ENCODE measurements around the gene TSKS. TPM values are rescaled to one million over a fixed set of nuclear protein-coding genes. Genes with fewer than 3 reads are reported as not detected.
A peak's percentile ranks its signal among the peaks of the same experiment; 100 is the strongest.

Gene TSKS
- total RNA-seq, 1 experiment from 2014 or later = 0.28 TPM

DNA sequence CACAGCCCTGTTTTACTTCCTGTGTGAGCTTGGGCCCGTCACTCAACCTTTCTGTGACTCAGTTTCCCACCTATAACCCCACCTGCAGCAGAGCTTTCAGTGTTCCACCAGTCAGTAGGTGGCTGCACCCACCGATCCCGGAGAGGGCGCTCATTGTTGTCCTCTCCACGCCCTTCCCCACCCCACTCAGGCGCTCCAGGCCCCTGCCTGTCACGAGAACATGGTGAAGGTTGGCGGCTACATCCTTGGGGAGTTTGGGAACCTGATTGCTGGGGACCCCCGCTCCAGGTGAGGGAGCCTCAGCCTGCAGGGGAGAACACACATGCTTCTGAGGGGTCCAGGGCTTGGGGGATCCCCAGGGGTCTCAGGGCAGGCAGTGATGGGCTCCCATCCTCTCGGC, 37.7 kb upstream of the TSKS start:
- peaks cover 5 to 23% of the 10 kb centered on the region in 2 experiments for H3K4me1 Mint-ChIP-seq
- H2BK15ac ChIP-seq (ENCODE audit: low read depth, low read length) = no peak overlapping the region
- TF ChIP-seq, protein P1, sequence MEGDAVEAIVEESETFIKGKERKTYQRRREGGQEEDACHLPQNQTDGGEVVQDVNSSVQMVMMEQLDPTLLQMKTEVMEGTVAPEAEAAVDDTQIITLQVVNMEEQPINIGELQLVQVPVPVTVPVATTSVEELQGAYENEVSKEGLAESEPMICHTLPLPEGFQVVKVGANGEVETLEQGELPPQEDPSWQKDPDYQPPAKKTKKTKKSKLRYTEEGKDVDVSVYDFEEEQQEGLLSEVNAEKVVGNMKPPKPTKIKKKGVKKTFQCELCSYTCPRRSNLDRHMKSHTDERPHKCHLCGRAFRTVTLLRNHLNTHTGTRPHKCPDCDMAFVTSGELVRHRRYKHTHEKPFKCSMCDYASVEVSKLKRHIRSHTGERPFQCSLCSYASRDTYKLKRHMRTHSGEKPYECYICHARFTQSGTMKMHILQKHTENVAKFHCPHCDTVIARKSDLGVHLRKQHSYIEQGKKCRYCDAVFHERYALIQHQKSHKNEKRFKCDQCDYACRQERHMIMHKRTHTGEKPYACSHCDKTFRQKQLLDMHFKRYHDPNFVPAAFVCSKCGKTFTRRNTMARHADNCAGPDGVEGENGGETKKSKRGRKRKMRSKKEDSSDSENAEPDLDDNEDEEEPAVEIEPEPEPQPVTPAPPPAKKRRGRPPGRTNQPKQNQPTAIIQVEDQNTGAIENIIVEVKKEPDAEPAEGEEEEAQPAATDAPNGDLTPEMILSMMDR (conservative IDR thresholded peaks at IDR 0.05) = no peak
- H3T11ph ChIP-seq (ENCODE audit: low read length) = no peak overlapping the region
- H3K23ac ChIP-seq (ENCODE audit: insufficient read length, low read depth, low read length) = no peak overlapping the region
- H3K23me2 ChIP-seq (ENCODE audit: insufficient read length, low read depth, low read length, poor library complexity, severe bottlenecking) = no peaks in the 10 kb centered on the region
- no peaks in the 10 kb centered on the region for H3K79me1 ChIP-seq (ENCODE audit: insufficient read depth, low read depth, low read length, poor library complexity, severe bottlenecking)
- no peak overlapping the region for H2AK5ac ChIP-seq (ENCODE audit: insufficient read length, low read length)
- no peak overlapping the region for H3K4me2 ChIP-seq (ENCODE audit: insufficient read depth, insufficient read length, low read length)
- H4K5ac ChIP-seq (ENCODE audit: insufficient read length, low read depth, low read length) = no peak overlapping the region
- H3K27me3 ChIP-seq (ENCODE audit: insufficient read depth, low read length) = no peaks in the 10 kb centered on the region
- H3K27ac ChIP-seq (ENCODE audit: insufficient read length, low read depth, low read length) = no peak overlapping the region
- no peak overlapping the region for H3K9ac ChIP-seq (ENCODE audit: extremely low read depth, insufficient read length, low read length)
- H3K9me3 Mint-ChIP-seq = no peaks in the 10 kb centered on the region
- H3K18ac ChIP-seq (ENCODE audit: insufficient read length, low read depth, low read length) = no peak overlapping the region
- no peak overlapping the region for H2BK120ac ChIP-seq (ENCODE audit: low read depth, low read length, poor library complexity, severe bottlenecking)
- peak overlapping the region in 1 of 3 experiments; percentile 27; a peak in 1 of 7 replicates for H3K27ac Mint-ChIP-seq
- H3K4me1 ChIP-seq (ENCODE audit: insufficient read depth, low read length) = no peaks in the 10 kb centered on the region
- H4K91ac ChIP-seq (ENCODE audit: insufficient read length, low read depth, low read length) = no peak overlapping the region
- H2BK5ac ChIP-seq (ENCODE audit: insufficient read length, low read length) = no peak overlapping the region
- no CpG with 5 or more reads among the region's 10 CpGs for WGBS (ENCODE audit: extremely low coverage, insufficient read length, low lambda C conversion rate)
- peaks cover 2% of the 10 kb centered on the region for H4K20me1 ChIP-seq (ENCODE audit: control insufficient read depth, insufficient read depth, insufficient read length)
- H3K4ac ChIP-seq (ENCODE audit: low read depth, low read length) = no peak overlapping the region
- peaks cover 23 to 60% (median 48%) of the 10 kb centered on the region in 3 experiments; a peak in 6 of 7 replicates for H3K36me3 Mint-ChIP-seq (ENCODE audit: insufficient read depth in 1 of 3, low read depth in 3 of 3)
- H3K9me3 ChIP-seq (ENCODE audit: control insufficient read depth, low read depth, low read length) = no peaks in the 10 kb centered on the region
- no peak overlapping the region for H2BK20ac ChIP-seq (ENCODE audit: low read depth, low read length, poor library complexity, severe bottlenecking)
- H3K27me3 Mint-ChIP-seq (ENCODE audit: low read depth) = no peaks in the 10 kb centered on the region
- H3K4me3 Mint-ChIP-seq = peak overlapping the region in 1 of 2 experiments; percentile 50; a peak in 1 of 5 replicates
- H3K56ac ChIP-seq (ENCODE audit: insufficient read length, low read depth, low read length) = no peak overlapping the region
- no peak overlapping the region for H2AFZ ChIP-seq (ENCODE audit: low read length)
- H3K79me2 ChIP-seq (ENCODE audit: insufficient read depth, low read length) = no peaks in the 10 kb centered on the region
- no peak overlapping the region for H4K8ac ChIP-seq (replicated peaks; ENCODE audit: insufficient read length, low read depth, low read length)
- no peak overlapping the region for H2BK12ac ChIP-seq (ENCODE audit: insufficient read length, low read depth, low read length)
- DNase-seq = no peak
- H3K14ac ChIP-seq (ENCODE audit: insufficient read depth, low read length) = no peak overlapping the region

Measured in H9 (cell line).